OCI-LY1 (cell line): Measurements from ENCODE around the gene GON7.

Experiments used
- H2AFZ ChIP-seq: fragments of 200-600 bp; sonication (generic), shearing (Covaris generic); 2 replicates; pipeline ENCODE4 v1.6.0; 2014; ENCODE audit warnings: antibody characterized with exemption, mild to moderate bottlenecking, low read length
- H3F3A ChIP-seq: fragments of 200-600 bp; sonication (generic), shearing (Covaris generic); 2 replicates; pipeline ENCODE4 v1.6.0; 2014; ENCODE audit warnings: mild to moderate bottlenecking, antibody characterized with exemption, low read length, moderate library complexity; ENCODE audit not compliant: insufficient read depth
- H3K27ac ChIP-seq: fragments of 200-600 bp; sonication (generic); 2 replicates; pipeline ENCODE4 v1.5.1; 2014; ENCODE audit warnings: low read length, mixed run types, mild to moderate bottlenecking, low read depth; ENCODE audit not compliant: poor library complexity, severe bottlenecking
- H3K27me3 ChIP-seq: fragments of 200-600 bp; sonication (generic); 2 replicates; pipeline ENCODE4 v1.6.0; 2014; ENCODE audit warnings: antibody characterized with exemption, mild to moderate bottlenecking, low read length, moderate library complexity; ENCODE audit not compliant: insufficient read depth
- H3K36me3 ChIP-seq: fragments of 200-600 bp; sonication (generic); 2 replicates; pipeline ENCODE4 v1.6.1; 2014; ENCODE audit warnings: mild to moderate bottlenecking, antibody characterized with exemption, low read length, moderate library complexity, mixed read lengths; ENCODE audit not compliant: insufficient read depth
- H3K4me1 ChIP-seq: fragments of 200-600 bp; sonication (generic); 2 replicates; pipeline ENCODE4 v1.5.1; 2014; ENCODE audit warnings: mild to moderate bottlenecking, low read length, moderate library complexity; ENCODE audit not compliant: insufficient read depth, severe bottlenecking
- H3K4me2 ChIP-seq: fragments of 200-600 bp; sonication (generic), shearing (Covaris generic); 2 replicates; pipeline ENCODE4 v1.6.1; 2014; ENCODE audit warnings: low read length
- H3K4me3 ChIP-seq: fragments of 200-600 bp; sonication (generic); 2 replicates; pipeline ENCODE4 v1.5.1; 2014; ENCODE audit warnings: low read length, low read depth, mild to moderate bottlenecking, mixed read lengths; ENCODE audit not compliant: poor library complexity, severe bottlenecking
- H3K79me2 ChIP-seq: fragments of 200-600 bp; shearing (Covaris generic); 2 replicates; pipeline ENCODE4 v1.6.1; 2016; ENCODE audit warnings: mixed run types, low read length, mixed read lengths; ENCODE audit not compliant: insufficient read depth
- H3K9ac ChIP-seq: fragments of 200-600 bp; sonication (generic), shearing (Covaris generic); 2 replicates; pipeline ENCODE4 v1.6.1; 2014; ENCODE audit warnings: mild to moderate bottlenecking, low read length, mixed read lengths
- H3K9me2 ChIP-seq: fragments of 200-600 bp; sonication (generic), shearing (Covaris generic); 2 replicates; pipeline ENCODE4 v1.6.1; 2014; ENCODE audit warnings: low read depth, mild to moderate bottlenecking, low read length, mixed read lengths
- H3K9me3 ChIP-seq: fragments of 200-600 bp; shearing (Covaris generic); 2 replicates; pipeline ENCODE4 v1.6.1; 2014; ENCODE audit warnings: low read length, mixed read lengths
- H4K20me1 ChIP-seq: fragments of 200-600 bp; sonication (generic), shearing (Covaris generic); 2 replicates; pipeline ENCODE4 v1.6.0; 2016; ENCODE audit warnings: mild to moderate bottlenecking, low read length; ENCODE audit not compliant: insufficient read depth
- EZH2 ChIP-seq: fragments of 200-600 bp; sonication (generic), shearing (Covaris generic); IDR thresholded peaks from 2 replicates; pipeline ENCODE4 v1.8.0; 2017; ENCODE audit warnings: borderline replicate concordance, mixed run types, mild to moderate bottlenecking, antibody characterized with exemption, low read length, moderate library complexity, mixed read lengths
- TF ChIP-seq, protein P1 (sequence below): fragments of 200-600 bp; sonication (generic), shearing (Covaris generic); IDR thresholded peaks from 2 replicates; pipeline ENCODE4 v1.5.1; 2017; ENCODE audit warnings: mild to moderate bottlenecking, antibody characterized with exemption, low read length, moderate library complexity, mixed read lengths

Gene GON7

DNA sequence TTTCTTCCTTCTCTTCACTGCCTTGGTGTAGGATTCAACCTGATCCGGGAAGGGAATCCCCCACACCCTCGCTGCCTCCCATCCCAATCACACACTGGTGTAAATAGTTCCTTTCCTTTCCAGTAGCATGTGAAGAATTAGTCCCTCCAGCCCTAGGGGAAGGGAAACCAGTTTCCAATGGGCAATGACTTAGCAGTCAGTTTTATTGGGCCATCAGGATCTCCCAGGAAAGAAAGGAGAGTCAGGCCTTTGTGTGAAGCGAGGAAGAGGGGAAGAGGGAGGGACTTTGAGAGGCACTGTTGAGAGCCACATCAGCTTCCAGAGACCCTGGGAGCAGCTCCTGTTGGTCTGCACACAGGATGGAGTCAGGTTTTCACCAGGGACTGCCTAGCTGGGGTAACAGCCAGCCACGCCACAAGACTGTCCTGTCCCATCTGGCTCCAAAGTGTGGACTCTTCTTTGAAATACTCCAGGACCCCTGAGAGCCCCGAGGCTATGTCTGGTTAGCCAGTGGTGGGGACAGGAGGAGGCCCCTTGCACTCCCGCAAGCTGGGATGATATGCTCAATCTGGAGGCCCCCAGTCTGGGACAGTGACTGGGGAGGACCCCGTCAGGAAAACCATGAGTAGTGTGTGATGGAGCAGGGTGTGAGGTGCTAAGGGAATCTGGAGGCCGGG is 50.0 kb downstream of the GON7 start:
- no peak for TF ChIP-seq EZH2
- H3K27ac ChIP-seq = no peak overlapping the region
- H3K4me2 ChIP-seq = no peak overlapping the region
- H3K9me3 ChIP-seq = no peaks in the 10 kb centered on the region
- no peaks in the 10 kb centered on the region for H3K9me2 ChIP-seq
- no peaks in the 10 kb centered on the region for H3K79me2 ChIP-seq
- no peaks in the 10 kb centered on the region for H3K36me3 ChIP-seq
- no peaks in the 10 kb centered on the region for H3K27me3 ChIP-seq
- H3K4me1 ChIP-seq = peaks cover 4% of the 10 kb centered on the region
- H4K20me1 ChIP-seq = no peaks in the 10 kb centered on the region
- H2AFZ ChIP-seq = no peak overlapping the region
- no peaks in the 10 kb centered on the region for H3F3A ChIP-seq
- H3K4me3 ChIP-seq = no peak overlapping the region
- H3K9ac ChIP-seq = no peak overlapping the region

DNA sequence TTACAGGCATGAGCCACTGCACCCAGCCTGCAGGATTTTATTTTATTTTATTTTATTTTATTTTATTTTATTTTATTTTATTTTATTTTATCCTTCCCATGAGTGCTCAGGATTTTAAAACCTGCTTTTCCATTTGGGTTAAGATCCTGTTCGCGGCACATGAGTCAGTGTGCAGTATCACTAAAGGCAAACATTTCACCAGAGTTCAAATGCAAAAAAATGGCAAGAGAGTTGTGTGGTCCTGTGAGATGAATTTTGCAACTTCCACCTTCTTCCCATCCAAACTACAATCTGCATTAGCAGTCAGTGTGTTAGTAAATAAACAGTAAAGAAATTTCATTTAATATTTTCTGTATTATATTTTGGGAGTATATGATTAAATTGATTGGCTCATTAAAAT is 51.2 kb downstream of the GON7 start:
- no peaks in the 10 kb centered on the region for H3F3A ChIP-seq
- no peaks in the 10 kb centered on the region for H3K79me2 ChIP-seq
- H3K36me3 ChIP-seq = no peaks in the 10 kb centered on the region
- H3K4me3 ChIP-seq = no peak overlapping the region
- no peaks in the 10 kb centered on the region for H4K20me1 ChIP-seq
- no peak overlapping the region for H2AFZ ChIP-seq
- no peaks in the 10 kb centered on the region for H3K9me2 ChIP-seq
- no peak overlapping the region for H3K4me2 ChIP-seq
- no peaks in the 10 kb centered on the region for H3K27me3 ChIP-seq
- H3K27ac ChIP-seq = no peak overlapping the region
- H3K4me1 ChIP-seq = peaks cover 7% of the 10 kb centered on the region
- H3K9me3 ChIP-seq = no peaks in the 10 kb centered on the region
- H3K9ac ChIP-seq = no peak overlapping the region
- no peak for TF ChIP-seq EZH2
- TF ChIP-seq, protein P1, sequence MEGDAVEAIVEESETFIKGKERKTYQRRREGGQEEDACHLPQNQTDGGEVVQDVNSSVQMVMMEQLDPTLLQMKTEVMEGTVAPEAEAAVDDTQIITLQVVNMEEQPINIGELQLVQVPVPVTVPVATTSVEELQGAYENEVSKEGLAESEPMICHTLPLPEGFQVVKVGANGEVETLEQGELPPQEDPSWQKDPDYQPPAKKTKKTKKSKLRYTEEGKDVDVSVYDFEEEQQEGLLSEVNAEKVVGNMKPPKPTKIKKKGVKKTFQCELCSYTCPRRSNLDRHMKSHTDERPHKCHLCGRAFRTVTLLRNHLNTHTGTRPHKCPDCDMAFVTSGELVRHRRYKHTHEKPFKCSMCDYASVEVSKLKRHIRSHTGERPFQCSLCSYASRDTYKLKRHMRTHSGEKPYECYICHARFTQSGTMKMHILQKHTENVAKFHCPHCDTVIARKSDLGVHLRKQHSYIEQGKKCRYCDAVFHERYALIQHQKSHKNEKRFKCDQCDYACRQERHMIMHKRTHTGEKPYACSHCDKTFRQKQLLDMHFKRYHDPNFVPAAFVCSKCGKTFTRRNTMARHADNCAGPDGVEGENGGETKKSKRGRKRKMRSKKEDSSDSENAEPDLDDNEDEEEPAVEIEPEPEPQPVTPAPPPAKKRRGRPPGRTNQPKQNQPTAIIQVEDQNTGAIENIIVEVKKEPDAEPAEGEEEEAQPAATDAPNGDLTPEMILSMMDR = no peak

DNA sequence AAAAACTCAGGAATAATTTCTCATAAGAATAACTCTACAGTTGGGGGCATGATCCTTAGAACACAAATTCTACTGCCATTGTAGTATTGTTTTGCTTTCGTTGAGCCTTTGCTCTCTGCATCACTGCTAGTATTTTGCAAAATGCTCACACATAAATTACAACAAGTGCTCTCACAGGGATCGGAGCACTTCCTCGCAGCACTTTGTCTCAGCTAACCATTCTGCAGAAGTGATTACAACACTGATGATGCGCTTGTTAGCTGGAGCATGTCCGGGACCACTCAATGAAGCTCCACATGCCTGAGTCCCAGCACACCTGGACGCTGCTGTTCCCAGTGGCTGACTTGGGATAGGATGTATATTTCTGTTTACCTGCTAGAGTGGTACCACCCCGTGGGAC is 53.7 kb downstream of the GON7 start:
- no peaks in the 10 kb centered on the region for H3K9me2 ChIP-seq
- no peaks in the 10 kb centered on the region for H3K79me2 ChIP-seq
- no peaks in the 10 kb centered on the region for H3F3A ChIP-seq
- no peak overlapping the region for H3K4me2 ChIP-seq
- H2AFZ ChIP-seq = no peak overlapping the region
- no peaks in the 10 kb centered on the region for H4K20me1 ChIP-seq
- H3K4me3 ChIP-seq = no peak overlapping the region
- H3K9me3 ChIP-seq = no peaks in the 10 kb centered on the region
- no peak overlapping the region for H3K9ac ChIP-seq
- peaks cover 8% of the 10 kb centered on the region for H3K4me1 ChIP-seq
- H3K27me3 ChIP-seq = no peaks in the 10 kb centered on the region
- H3K36me3 ChIP-seq = no peaks in the 10 kb centered on the region
- H3K27ac ChIP-seq = no peak overlapping the region
- no peak for TF ChIP-seq EZH2
- TF ChIP-seq, protein P1 = no peak
